Omental fat pad (tissue), 4 donors: ENCODE data around the gene CEMIP2. TPM values are rescaled to one million over a fixed set of nuclear protein-coding genes. Genes with fewer than 3 reads are reported as not detected.

Experiments
- ATAC-seq: fragments of 150-250 bp; one replicate; pipeline ENCODE4 v1.9.1; 2016; ENCODE audit warnings: mild to moderate bottlenecking, moderate library complexity; ENCODE audit not compliant: low FRiP score
- DNase-seq: peaks from one replicate; pipeline ENCODE4 v3.0.0-alpha.2; 2019; ENCODE audit warnings: low spot score
- total RNA-seq, 4 donors: library from RNA; depleted of rRNA; stranded (reverse); fragments of >200 nt; gene quantifications; one replicate each; pipeline ENCODE4 v1.1.0, GENCODE V29; 2016
- TF ChIP-seq, protein P1 (sequence below), 3 donors: fragments of 450-650 bp; IDR thresholded peaks; one replicate each; pipeline ENCODE4 v1.5.1; 2016 to 2017; ENCODE audit warnings: antibody characterized with exemption in 3 of 3, mild to moderate bottlenecking in 3 of 3, moderate library complexity in 2 of 3

CEMIP2 gene
- total RNA-seq, 4 donors from 2014 or later: 67.1 to 496 (median 126) TPM

DNA sequence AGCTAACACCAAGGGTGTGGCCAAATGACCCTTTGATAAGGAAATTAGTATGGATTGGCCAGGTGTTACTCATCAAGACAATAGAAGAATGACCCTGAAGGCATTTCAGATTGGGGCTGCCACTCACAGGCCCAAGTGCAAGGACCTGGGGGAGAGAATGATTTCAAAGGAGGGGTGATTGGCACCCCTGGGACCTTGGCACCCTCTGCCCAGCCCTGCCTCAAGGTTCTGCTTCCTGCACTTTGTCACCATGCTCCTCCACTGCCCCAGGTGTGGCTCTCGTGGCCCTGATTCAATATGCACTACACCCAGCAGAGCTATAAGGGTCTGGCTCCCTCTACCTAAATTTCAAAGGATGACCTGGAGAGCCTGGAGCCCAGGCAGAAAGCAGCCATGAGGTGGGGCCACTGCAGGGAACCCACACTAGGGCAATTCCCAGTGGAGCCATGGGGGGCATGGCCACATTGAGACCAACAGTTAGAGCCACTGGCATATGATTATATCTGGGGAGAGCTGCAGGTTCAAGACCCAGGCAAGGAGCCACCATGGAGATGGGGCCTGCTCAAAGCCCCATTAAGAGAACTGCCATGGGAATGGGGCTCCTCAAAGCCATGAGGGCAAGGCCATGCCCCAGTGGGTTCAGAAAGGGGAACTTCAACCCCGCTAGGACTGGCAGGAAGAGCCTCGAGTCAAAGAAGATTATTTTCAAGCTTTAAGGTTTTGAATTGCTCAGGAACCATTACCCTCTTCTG is 93.0 kb downstream of the CEMIP2 start:
- DNase-seq (no peak), ATAC-seq (no peak)
- TF ChIP-seq, protein P1, sequence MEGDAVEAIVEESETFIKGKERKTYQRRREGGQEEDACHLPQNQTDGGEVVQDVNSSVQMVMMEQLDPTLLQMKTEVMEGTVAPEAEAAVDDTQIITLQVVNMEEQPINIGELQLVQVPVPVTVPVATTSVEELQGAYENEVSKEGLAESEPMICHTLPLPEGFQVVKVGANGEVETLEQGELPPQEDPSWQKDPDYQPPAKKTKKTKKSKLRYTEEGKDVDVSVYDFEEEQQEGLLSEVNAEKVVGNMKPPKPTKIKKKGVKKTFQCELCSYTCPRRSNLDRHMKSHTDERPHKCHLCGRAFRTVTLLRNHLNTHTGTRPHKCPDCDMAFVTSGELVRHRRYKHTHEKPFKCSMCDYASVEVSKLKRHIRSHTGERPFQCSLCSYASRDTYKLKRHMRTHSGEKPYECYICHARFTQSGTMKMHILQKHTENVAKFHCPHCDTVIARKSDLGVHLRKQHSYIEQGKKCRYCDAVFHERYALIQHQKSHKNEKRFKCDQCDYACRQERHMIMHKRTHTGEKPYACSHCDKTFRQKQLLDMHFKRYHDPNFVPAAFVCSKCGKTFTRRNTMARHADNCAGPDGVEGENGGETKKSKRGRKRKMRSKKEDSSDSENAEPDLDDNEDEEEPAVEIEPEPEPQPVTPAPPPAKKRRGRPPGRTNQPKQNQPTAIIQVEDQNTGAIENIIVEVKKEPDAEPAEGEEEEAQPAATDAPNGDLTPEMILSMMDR (IDR thresholded peaks at IDR 0.05): no peak

DNA sequence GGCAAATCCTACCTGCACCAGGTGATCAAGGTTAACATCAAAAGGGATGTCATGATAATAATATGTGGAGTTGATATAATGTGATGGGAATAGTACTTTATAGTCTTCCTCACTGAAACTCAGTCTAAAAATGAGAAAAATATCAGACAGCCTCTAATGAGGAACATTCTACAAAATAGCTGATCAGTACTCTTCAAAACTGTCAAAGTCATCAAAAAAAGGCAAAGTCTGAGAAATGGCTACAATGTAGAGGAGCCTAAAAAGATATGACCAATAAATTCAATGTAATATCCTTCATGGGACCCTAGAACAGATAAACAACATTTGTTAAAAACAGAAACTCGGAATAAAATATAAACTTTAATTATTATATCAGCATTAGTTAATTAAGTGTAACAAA is 95.7 kb downstream of the CEMIP2 start:
- ATAC-seq: no peak
- DNase-seq: no peak
- TF ChIP-seq, protein P1 (IDR thresholded peaks at IDR 0.05): no peak

DNA sequence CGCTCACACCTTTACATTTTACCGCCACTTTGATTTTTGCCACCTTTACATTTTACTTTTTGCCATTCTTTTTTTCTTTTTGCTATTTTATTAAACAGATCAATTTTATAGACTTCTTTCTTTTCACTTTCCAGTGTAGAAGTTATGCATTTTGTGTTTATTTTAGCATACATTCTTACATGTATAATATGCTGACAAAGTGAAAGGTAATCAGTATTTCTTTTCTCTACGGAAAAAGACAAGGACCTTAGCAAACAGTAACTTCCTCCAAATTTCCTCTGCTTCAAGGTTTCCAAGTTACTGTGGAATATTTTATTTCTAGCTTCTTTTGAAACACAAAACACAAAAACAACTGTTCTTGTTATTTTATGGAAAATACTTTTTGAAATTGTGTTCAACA is 97.0 kb downstream of the CEMIP2 start:
- no peak for DNase-seq
- TF ChIP-seq, protein P1 (IDR thresholded peaks at IDR 0.05): no peak
- ATAC-seq: no peak

DNA sequence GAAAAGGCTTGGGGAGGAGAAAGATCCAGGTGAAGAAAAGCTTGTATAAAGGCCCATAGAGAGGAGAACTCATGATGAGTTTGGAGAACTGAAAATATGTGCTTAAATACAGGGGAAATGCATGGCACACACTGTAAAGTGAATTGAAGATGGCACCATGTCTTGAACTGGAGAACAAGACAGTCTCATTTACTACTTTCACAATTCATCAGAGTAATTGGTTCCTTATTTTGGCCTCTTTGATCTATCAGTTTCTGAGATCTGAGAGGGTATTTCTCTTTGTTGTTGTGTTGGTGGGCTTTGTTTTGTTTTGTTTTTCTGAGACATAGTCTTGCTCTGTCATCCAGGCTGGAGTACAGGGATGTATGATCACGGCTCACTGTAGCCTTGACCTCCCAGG is 98.2 kb downstream of the CEMIP2 start:
- DNase-seq (no peak), ATAC-seq (no peak)
- TF ChIP-seq, protein P1 (IDR thresholded peaks at IDR 0.05): no peak

GRCh38 chr9:71669284-71669995 is 98.9 kb downstream of the CEMIP2 start:
- ATAC-seq (no peak), DNase-seq (no peak)

GRCh38 chr9:71668717-71669116 is 99.6 kb downstream of the CEMIP2 start:
- ATAC-seq: no peak

More at GRCh38 chr9:71669284-71669995, 98.9 kb downstream of the CEMIP2 start:
- TF ChIP-seq, protein P1 (IDR thresholded peaks at IDR 0.05): no peak

More at GRCh38 chr9:71668717-71669116, 99.6 kb downstream of the CEMIP2 start:
- TF ChIP-seq, protein P1 (IDR thresholded peaks at IDR 0.05): no peak
- no peak for DNase-seq
